K562 (cell line): Measurements from ENCODE around the gene NT5C2. TPM values are rescaled to one million over a fixed set of nuclear protein-coding genes. Genes with fewer than 3 reads are reported as not detected.

Experiments
- CCNT2 ChIP-seq: IDR thresholded peaks from 2 replicates; pipeline ENCODE4 v1.6.1; 2011; ENCODE audit warnings: borderline replicate concordance, low read depth, mild to moderate bottlenecking, moderate library complexity, mixed read lengths, low read length; ENCODE audit not compliant: insufficient read length; ENCODE audit errors: extremely low read depth
- E2F3 ChIP-seq: fragments of 250-450 bp; sonication (Bioruptor Pico); IDR thresholded peaks from 2 replicates; pipeline ENCODE4 v1.4.0; 2020; ENCODE audit warnings: mild to moderate bottlenecking
- ELF2 ChIP-seq: fragments of 250-450 bp; sonication (Bioruptor Pico); IDR thresholded peaks from 2 replicates; pipeline ENCODE4 v1.5.0; 2021; ENCODE audit warnings: mild to moderate bottlenecking
- HES1 ChIP-seq: fragments of 450-650 bp; IDR thresholded peaks from 2 replicates; pipeline ENCODE4 v1.6.1; 2016; ENCODE audit warnings: low read depth, mild to moderate bottlenecking, moderate library complexity
- JUNB ChIP-seq: fragments of 450-650 bp; formaldehyde crosslinking; conservative IDR thresholded peaks from 2 replicates; pipeline ENCODE4 v1.4.0; 2020; ENCODE audit warnings: mild to moderate bottlenecking
- MAZ ChIP-seq, 2 experiments: fragments of 450-650 bp in 1 of 2; sonication (generic) in 1 of 2; formaldehyde crosslinking; IDR thresholded peaks in 1 of 2; conservative IDR thresholded peaks in 1 of 2; 2 replicates each; pipeline versions ENCODE4 v1.4.0 to v1.5.0; 2020; ENCODE audit warnings: mild to moderate bottlenecking in 1 of 2, missing genetic modification reagents in 1 of 2
- MECOM ChIP-seq: fragments of 250-450 bp; sonication (Bioruptor Pico); IDR thresholded peaks from 2 replicates; pipeline ENCODE4 v1.8.0; 2022; ENCODE audit warnings: inconsistent platforms
- MIER1 ChIP-seq: fragments of 450-650 bp; IDR thresholded peaks from 2 replicates; pipeline ENCODE4 v1.6.1; 2016; ENCODE audit warnings: antibody characterized with exemption, mild to moderate bottlenecking, low read depth
- NEUROD1 ChIP-seq: fragments of 150-350 bp; IDR thresholded peaks from 2 replicates; pipeline ENCODE4 v1.6.1; 2014; ENCODE audit warnings: borderline replicate concordance, low read length, low read depth; ENCODE audit not compliant: partially characterized antibody
- SREBF1 ChIP-seq: fragments of 150-350 bp; IDR thresholded peaks from 2 replicates; pipeline ENCODE4 v1.6.1; 2014; ENCODE audit warnings: antibody characterized with exemption, low read depth, low read length, borderline replicate concordance
- TAF15 ChIP-seq: fragments of 200-400 bp; formaldehyde crosslinking; IDR thresholded peaks from 2 replicates; pipeline ENCODE4 v1.6.1; 2017; ENCODE audit warnings: mild to moderate bottlenecking, low read depth, low read length, moderate library complexity
- TFAP4 ChIP-seq: sonication (generic); formaldehyde crosslinking; IDR thresholded peaks from 2 replicates; pipeline ENCODE4 v1.8.0; 2022; ENCODE audit warnings: missing genetic modification reagents, mild to moderate bottlenecking, moderate library complexity, borderline replicate concordance
- THAP7 ChIP-seq: fragments of 250-450 bp; sonication (Bioruptor Pico); IDR thresholded peaks from 2 replicates; pipeline ENCODE4 v1.5.0; 2021
- UBTF ChIP-seq, 2 experiments: IDR thresholded peaks; 2 replicates each; pipeline ENCODE4 v1.6.1; 2012; ENCODE audit warnings: improper control_type of control experiment in 2 of 2, low read depth in 2 of 2, low read length in 2 of 2, borderline replicate concordance in 1 of 2
- ZC3H4 ChIP-seq: sonication (generic); formaldehyde crosslinking; IDR thresholded peaks from 2 replicates; pipeline ENCODE4 v1.9.0; 2021; ENCODE audit warnings: missing genetic modification reagents, borderline replicate concordance
- ZNF507 ChIP-seq: conservative IDR thresholded peaks from 2 replicates; pipeline ENCODE4 v1.6.1; 2017; ENCODE audit warnings: missing genetic modification characterization, missing compliant biosample characterization
- ZNF609 ChIP-seq: sonication (generic); formaldehyde crosslinking; IDR thresholded peaks from 2 replicates; pipeline ENCODE4 v1.8.1; 2023; ENCODE audit warnings: missing genetic modification reagents, mild to moderate bottlenecking, borderline replicate concordance
- polyA plus RNA-seq, 8 experiments: library from polyadenylated mRNA; depleted of rRNA in 4 of 8; stranded (reverse) in 5 of 8; unstranded in 3 of 8; fragments of >200 nt; fragmentation: Nextera tagmentation in 2 of 8; fragmentation: Illumina TruSeq in 1 of 8; extraction: Ambion mirVana in 2 of 8; extraction: Trizol in 1 of 8; gene quantifications; 2 replicates each; pipeline versions ENCODE4 v1.2.1 to v1.2.3, GENCODE V29; 2011 to 2014; ENCODE audit warnings: inconsistent platforms in 1 of 8, missing spikeins in 1 of 8
- total RNA-seq, 7 experiments: library from RNA; depleted of rRNA in 6 of 7; stranded (reverse); fragments of >200 nt in 6 of 7; fragmentation: Illumina TruSeq in 2 of 7; extraction: Trizol in 2 of 7; gene quantifications; 2 replicates each; pipeline versions ENCODE4 v1.2.1 to v1.2.3, GENCODE V29; 2011 to 2021; ENCODE audit warnings: low replicate concordance in 1 of 7

Gene NT5C2
- total and polyA plus RNA-seq, 9 of the 15 experiments (the other 6 are each of a cell fraction or from before 2014, with no cell fraction given): 11.3 to 45.2 (median 27.7) TPM

- TF ChIP-seq MAZ (CRISPR knock-in tag; conservative IDR thresholded peaks at IDR 0.05 in 1 of 2, IDR thresholded peaks at IDR 0.05 in 1 of 2): peak in 1 of 2 experiments; percentile 66; a peak in 2 of 4 replicates
- TF ChIP-seq ZC3H4 (CRISPR knock-in tag): peak; percentile 68; the same call in 1 of the 2 replicates
- no peak for TF ChIP-seq HES1
- no peak for TF ChIP-seq THAP7 (CRISPR knock-in tag)
- TF ChIP-seq MECOM (CRISPR knock-in tag): no peak
- TF ChIP-seq CCNT2: peak; percentile 29
- TF ChIP-seq ELF2 (CRISPR knock-in tag): peak; percentile 30; the same call in 1 of the 2 replicates
- TF ChIP-seq TFAP4 (CRISPR knock-in tag): peak; percentile 76; the same call in 1 of the 2 replicates
- TF ChIP-seq TAF15: no peak
- no peak for TF ChIP-seq ZNF609
- TF ChIP-seq UBTF (IDR thresholded peaks at IDR 0.05; ENCODE audit: borderline replicate concordance in 1 of 2, low read depth in 2 of 2, low read length in 2 of 2): peak; percentile 29 to 59; a peak in 1 of 4 replicates
- no peak for TF ChIP-seq MIER1
- no peak for TF ChIP-seq ZNF507 (tag)
- TF ChIP-seq NEUROD1: no peak
- TF ChIP-seq SREBF1: no peak
- TF ChIP-seq JUNB (CRISPR knock-in tag): no peak
- no peak for TF ChIP-seq E2F3
Measured at GRCh38 chr10:103192451-103193106, 493 bp downstream of the NT5C2 start (continued).
